Mesendoderm (in vitro differentiated cells): ENCODE results near the gene TNRC6C.

Experiments
- DNase-seq: peaks from one replicate; pipeline ENCODE4 v3.0.0; 2013
- H2AK5ac ChIP-seq: 2 replicates; pipeline ENCODE4 v1.6.1; 2013; ENCODE audit warnings: low read length, inconsistent platforms
- H2BK120ac ChIP-seq: 2 replicates; pipeline ENCODE4 v1.6.1; 2013; ENCODE audit warnings: low read depth, mild to moderate bottlenecking, low read length, moderate library complexity, mixed read lengths
- H2BK15ac ChIP-seq: replicated peaks from 2 replicates; pipeline ENCODE4 v1.6.1; 2013; ENCODE audit warnings: low read depth, mild to moderate bottlenecking, moderate library complexity
- H2BK5ac ChIP-seq: 2 replicates; pipeline ENCODE4 v1.6.1; 2013; ENCODE audit warnings: low read length, inconsistent platforms
- H3K18ac ChIP-seq: 2 replicates; pipeline ENCODE4 v1.6.1; 2013; ENCODE audit warnings: mild to moderate bottlenecking, low read length, mixed read lengths
- H3K23ac ChIP-seq: one replicate; pipeline ENCODE4 v1.6.1; 2013; ENCODE audit warnings: low read length
- H3K27ac ChIP-seq: 2 replicates; pipeline ENCODE4 v1.5.1; 2013; ENCODE audit warnings: low read depth, mild to moderate bottlenecking, inconsistent platforms, low read length, moderate library complexity
- H3K27me3 ChIP-seq: 2 replicates; pipeline ENCODE4 v1.6.1; 2013; ENCODE audit warnings: low read length, control low read depth, mild to moderate bottlenecking, inconsistent platforms; ENCODE audit not compliant: insufficient read depth, poor library complexity
- H3K36me3 ChIP-seq: 2 replicates; pipeline ENCODE4 v1.6.1; 2013; ENCODE audit warnings: low read length, inconsistent platforms; ENCODE audit not compliant: control insufficient read depth, insufficient read depth
- H3K4ac ChIP-seq: one replicate; pipeline ENCODE4 v1.6.1; 2013; ENCODE audit warnings: low read depth, mild to moderate bottlenecking, low read length, moderate library complexity
- H3K4me1 ChIP-seq: 2 replicates; pipeline ENCODE4 v1.6.1; 2013; ENCODE audit warnings: low read depth, low read length, inconsistent platforms; ENCODE audit not compliant: control insufficient read depth
- H3K4me2 ChIP-seq: 2 replicates; pipeline ENCODE4 v1.6.1; 2013; ENCODE audit warnings: low read length
- H3K4me3 ChIP-seq: 2 replicates; pipeline ENCODE4 v1.5.1; 2013; ENCODE audit warnings: mild to moderate bottlenecking, low read length
- H3K56ac ChIP-seq: one replicate; pipeline ENCODE4 v1.6.1; 2013; ENCODE audit warnings: low read length
- H3K79me1 ChIP-seq: 2 replicates; pipeline ENCODE4 v1.6.1; 2013; ENCODE audit warnings: low read length, inconsistent platforms
- H3K79me2 ChIP-seq: 2 replicates; pipeline ENCODE4 v1.6.1; 2013; ENCODE audit warnings: mild to moderate bottlenecking, low read length; ENCODE audit not compliant: control insufficient read depth, insufficient read depth
- H3K9ac ChIP-seq: 2 replicates; pipeline ENCODE4 v1.6.1; 2013; ENCODE audit warnings: low read length, inconsistent platforms
- H4K5ac ChIP-seq: one replicate; pipeline ENCODE4 v1.6.1; 2013; ENCODE audit warnings: low read length
- H4K8ac ChIP-seq: one replicate; pipeline ENCODE4 v1.6.1; 2013; ENCODE audit warnings: low read depth, mild to moderate bottlenecking, control low read depth, low read length, moderate library complexity
- WGBS: extraction: QIAGEN DNeasy Blood & Tissue Kit; methylation state at CpG from one replicate; pipeline ENCODE4 v1.1.7; 2013; ENCODE audit warnings: low lambda C conversion rate, missing lambda C conversion rate; ENCODE audit not compliant: insufficient coverage; ENCODE audit errors: extremely low coverage; 5-methylcytosine and 5-hydroxymethylcytosine counted together

Gene TNRC6C

DNA sequence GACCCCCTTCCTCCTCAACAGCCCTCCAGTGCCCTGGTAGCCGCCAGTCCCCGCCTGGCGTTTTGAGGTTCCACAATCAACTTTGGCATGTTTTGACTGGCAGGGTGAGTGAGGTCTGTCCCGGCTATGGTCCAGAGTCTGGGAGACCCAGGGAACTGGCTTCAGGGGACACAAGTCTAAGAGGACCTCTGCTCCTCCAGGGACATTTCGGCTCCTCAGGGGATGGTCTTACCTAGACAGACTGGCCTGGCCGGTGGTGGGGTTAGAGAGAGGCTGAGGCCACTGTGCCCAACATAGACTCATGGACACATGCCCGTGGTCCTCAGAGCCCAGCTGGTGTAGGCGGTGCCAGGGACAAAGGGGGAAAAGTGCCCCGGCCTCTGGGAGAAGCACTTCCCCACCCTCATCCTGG, 174.3 kb downstream of the TNRC6C start:
- Histone ChIP-seq H3K23ac (no peak overlapping the region), H3K4me2 (no peak overlapping the region), H3K36me3 (no peaks in the 10 kb centered on the region), H2BK5ac (no peak overlapping the region), H4K5ac (no peak overlapping the region), H3K4me1 (peaks cover 9% of the 10 kb centered on the region), H3K4me3 (no peak overlapping the region), H3K56ac (peak overlapping the region; percentile 54), H2AK5ac (peak overlapping the region; percentile 65), H3K9ac (no peak overlapping the region), H3K18ac (no peak overlapping the region), H3K79me1 (no peaks in the 10 kb centered on the region), H3K4ac (no peak overlapping the region), H2BK15ac (no peak overlapping the region), H3K27ac (no peak overlapping the region), H2BK120ac (no peak overlapping the region), H3K79me2 (peaks cover 2% of the 10 kb centered on the region), H4K8ac (no peak overlapping the region), H3K27me3 (no peaks in the 10 kb centered on the region)
- no peak for DNase-seq
- WGBS, result no CpG with 5 or more reads among the region's 9 CpGs

DNA sequence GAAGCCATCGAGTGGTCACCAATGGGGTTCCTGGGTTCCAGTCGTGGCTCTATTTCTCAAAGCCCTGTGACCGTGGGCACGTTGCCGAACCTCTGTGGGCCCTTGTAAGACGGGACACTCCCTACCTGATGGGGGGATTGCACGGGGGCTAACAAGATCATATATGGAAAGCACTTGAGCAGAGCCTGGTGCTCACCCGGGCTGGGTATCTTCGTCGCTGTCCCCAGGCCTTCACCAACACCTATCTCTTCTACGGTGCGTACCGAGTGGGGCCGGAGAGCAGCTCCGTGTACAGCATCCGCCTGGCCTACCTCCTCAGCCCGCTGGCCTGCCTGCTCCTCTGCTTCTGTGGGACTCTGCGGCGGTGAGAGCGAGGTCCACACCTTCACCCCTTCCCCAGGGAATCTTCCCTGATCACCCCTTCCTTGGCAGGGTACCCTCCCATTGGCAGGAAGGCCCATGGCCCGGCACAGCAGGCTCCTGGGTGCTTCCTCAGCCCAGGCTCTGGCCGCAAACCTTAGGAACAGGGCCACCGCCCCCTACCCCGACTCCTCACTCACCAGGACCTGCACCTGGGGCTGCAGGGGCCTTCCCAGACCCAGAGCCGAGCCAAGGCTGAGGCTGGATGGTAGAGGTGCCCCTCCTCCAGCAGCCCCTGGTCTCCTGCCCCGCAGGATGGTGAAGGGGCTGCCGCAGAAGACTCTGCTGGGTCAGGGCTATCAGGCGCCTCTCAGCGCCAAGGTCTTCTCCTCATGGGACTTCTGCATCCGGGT, 174.9 kb downstream of the TNRC6C start:
- Histone ChIP-seq H4K5ac (no peak overlapping the region), H3K23ac (no peak overlapping the region), H3K56ac (no peak overlapping the region), H4K8ac (no peak overlapping the region), H3K79me1 (no peaks in the 10 kb centered on the region), H2BK5ac (no peak overlapping the region), H3K36me3 (no peaks in the 10 kb centered on the region), H2AK5ac (no peak overlapping the region), H3K9ac (no peak overlapping the region), H3K4me3 (no peak overlapping the region), H3K18ac (no peak overlapping the region), H3K79me2 (no peaks in the 10 kb centered on the region), H3K4ac (no peak overlapping the region), H3K4me2 (no peak overlapping the region), H3K4me1 (peaks cover 9% of the 10 kb centered on the region), H2BK15ac (no peak overlapping the region), H3K27me3 (no peaks in the 10 kb centered on the region), H3K27ac (no peak overlapping the region), H2BK120ac (no peak overlapping the region)
- no CpG with 5 or more reads among the region's 30 CpGs for WGBS
- no peak for DNase-seq

DNA sequence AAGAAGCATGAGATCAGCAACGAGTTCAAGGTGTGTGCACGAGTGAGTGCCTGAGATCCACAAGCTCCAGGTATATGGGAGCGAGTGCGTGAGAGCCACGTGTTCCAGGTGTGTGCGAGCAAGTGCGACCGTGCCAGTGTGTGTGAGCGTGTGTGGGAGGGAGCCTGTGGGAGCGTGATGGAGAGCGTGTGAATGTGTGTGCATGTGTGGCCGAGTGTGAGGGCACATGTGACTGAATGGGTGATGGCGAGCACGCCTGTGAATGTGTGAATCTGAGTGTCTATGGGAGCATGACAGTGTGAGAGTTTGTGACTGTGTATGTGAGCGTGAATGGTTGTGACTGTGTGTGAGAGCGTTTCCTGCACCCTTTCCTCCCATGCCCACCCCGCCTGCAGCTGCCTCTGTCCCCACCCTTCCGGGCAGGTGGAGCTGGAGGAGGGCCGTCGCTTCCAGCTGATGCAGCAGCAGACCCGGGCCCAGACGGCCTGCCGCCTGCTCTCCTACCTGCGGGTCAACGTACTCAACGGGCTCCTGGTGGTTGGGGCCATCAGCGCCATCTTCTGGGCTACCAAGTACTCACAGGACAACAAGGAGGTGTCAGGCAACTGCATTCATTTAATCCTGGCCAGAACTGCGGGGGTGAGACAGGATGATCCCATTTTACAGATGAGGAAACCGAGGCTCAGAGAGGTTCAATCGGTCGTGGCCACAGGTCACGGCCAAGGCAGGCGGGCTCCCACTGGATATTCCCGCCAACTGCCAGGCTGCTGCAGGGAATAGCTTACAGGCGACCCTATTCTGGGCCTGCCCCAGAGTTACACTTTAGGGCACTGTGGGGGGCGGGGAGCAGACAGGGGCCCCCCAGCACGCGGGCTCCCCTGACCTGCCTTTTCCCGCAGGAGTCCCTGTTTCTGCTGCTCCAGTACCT, 175.7 kb downstream of the TNRC6C start:
- no peaks in the 10 kb centered on the region for H3K36me3 ChIP-seq
- no peak overlapping the region for H3K23ac ChIP-seq
- no peak overlapping the region for H3K18ac ChIP-seq
- no peak overlapping the region for H2BK120ac ChIP-seq
- no peak overlapping the region for H3K4me3 ChIP-seq
- H3K27ac ChIP-seq, result no peak overlapping the region
- H3K9ac ChIP-seq, result peak overlapping the region; percentile 1
- no peaks in the 10 kb centered on the region for H3K79me1 ChIP-seq
- H3K79me2 ChIP-seq, result no peaks in the 10 kb centered on the region
- H3K4ac ChIP-seq, result no peak overlapping the region
- no peak overlapping the region for H2BK15ac ChIP-seq
- peak overlapping the region; percentile 59 for H2AK5ac ChIP-seq
- peaks cover 9% of the 10 kb centered on the region for H3K4me1 ChIP-seq
- WGBS, result no CpG with 5 or more reads among the region's 39 CpGs
- H4K5ac ChIP-seq, result no peak overlapping the region
- H3K4me2 ChIP-seq, result no peak overlapping the region
- H3K56ac ChIP-seq, result peak overlapping the region; percentile 17
- no peak overlapping the region for H2BK5ac ChIP-seq
- H4K8ac ChIP-seq, result no peak overlapping the region
- DNase-seq, result peak; percentile 94
- no peaks in the 10 kb centered on the region for H3K27me3 ChIP-seq

DNA sequence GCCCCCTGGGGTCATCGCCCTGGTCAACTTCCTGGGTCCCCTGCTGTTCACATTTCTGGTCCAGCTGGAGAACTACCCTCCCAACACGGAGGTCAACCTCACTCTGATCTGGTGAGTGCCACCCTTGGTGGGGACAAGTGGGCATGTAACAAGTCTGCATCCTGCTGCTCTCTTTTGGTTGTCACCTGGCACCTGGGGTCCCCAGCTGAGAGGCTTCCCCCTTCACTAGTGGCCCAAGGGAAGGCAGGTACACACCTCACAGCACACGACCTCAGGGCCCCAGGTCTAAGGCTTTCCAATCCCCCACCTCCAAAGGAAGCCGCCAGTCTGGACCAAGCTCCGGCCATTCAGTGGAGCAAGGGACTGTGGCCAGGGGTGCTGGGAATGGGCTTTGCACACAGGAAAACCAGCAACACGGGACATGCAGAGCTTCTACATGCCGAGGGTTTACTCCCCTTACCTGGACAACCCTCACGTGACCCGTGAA, 176.4 kb downstream of the TNRC6C start:
- Histone ChIP-seq H3K23ac (no peak overlapping the region), H3K4me3 (no peak overlapping the region), H3K56ac (peak overlapping the region; percentile 10), H2BK15ac (no peak overlapping the region), H3K27me3 (no peaks in the 10 kb centered on the region), H2AK5ac (no peak overlapping the region), H2BK120ac (no peak overlapping the region), H3K4me1 (peaks cover 3% of the 10 kb centered on the region), H2BK5ac (no peak overlapping the region), H3K4me2 (no peak overlapping the region), H3K79me1 (no peaks in the 10 kb centered on the region), H3K18ac (no peak overlapping the region), H3K27ac (no peak overlapping the region), H3K36me3 (no peaks in the 10 kb centered on the region), H4K5ac (no peak overlapping the region), H3K4ac (no peak overlapping the region), H3K79me2 (no peaks in the 10 kb centered on the region), H3K9ac (no peak overlapping the region), H4K8ac (no peak overlapping the region)
- no CpG with 5 or more reads among the region's 9 CpGs for WGBS
- no peak for DNase-seq

DNA sequence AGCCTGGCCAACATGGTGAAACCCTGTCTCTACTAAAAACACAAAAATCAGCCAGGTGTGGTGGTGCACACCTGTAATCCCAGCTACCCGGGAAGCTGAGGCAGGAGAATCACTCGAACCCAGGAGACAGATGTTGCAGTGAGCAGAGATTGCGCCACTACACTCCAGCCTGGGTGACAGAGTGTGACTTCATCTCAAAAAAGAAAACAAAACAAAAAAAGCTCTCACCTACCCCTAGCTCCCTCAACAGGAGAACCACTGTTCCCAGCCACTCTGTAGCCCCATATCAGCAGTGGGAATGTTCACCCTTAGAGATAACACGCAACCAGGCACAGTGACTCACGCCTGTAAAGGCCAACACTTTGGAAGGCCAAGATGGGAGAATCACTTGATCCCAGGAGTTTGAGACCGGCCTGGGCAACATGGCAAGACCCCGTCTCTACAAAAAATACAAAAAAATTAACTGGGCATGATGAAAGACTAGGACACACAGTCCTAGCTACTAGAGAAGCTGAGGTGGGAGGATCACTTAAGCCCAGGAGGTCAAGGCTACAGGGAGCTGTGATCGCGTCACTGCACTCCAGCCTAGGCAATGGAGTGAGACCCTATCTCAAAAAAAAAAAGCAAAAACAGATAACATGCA, 177.5 kb downstream of the TNRC6C start:
- Histone ChIP-seq H2AK5ac (no peak overlapping the region), H3K79me2 (no peaks in the 10 kb centered on the region), H3K4ac (no peak overlapping the region), H3K27ac (no peak overlapping the region), H3K4me1 (no peaks in the 10 kb centered on the region), H3K27me3 (no peaks in the 10 kb centered on the region), H3K79me1 (no peaks in the 10 kb centered on the region), H3K4me2 (no peak overlapping the region), H4K5ac (no peak overlapping the region), H3K18ac (no peak overlapping the region), H3K23ac (no peak overlapping the region), H4K8ac (no peak overlapping the region), H2BK15ac (no peak overlapping the region), H3K9ac (no peak overlapping the region), H3K36me3 (no peaks in the 10 kb centered on the region), H2BK5ac (no peak overlapping the region), H3K4me3 (no peak overlapping the region), H2BK120ac (no peak overlapping the region), H3K56ac (no peak overlapping the region)
- no peak for DNase-seq
- no CpG with 5 or more reads among the region's 9 CpGs for WGBS
